ENCODE measurements around the gene C19orf47. TPM values are rescaled to one million over a fixed set of nuclear protein-coding genes. Genes with fewer than 3 reads are reported as not detected.

C19orf47 gene
- total and polyA plus RNA-seq, 2 donors (not counting 3 experiments of a cell fraction or from before 2014, with no cell fraction given): 16.4 to 27.0 TPM

GRCh38 chr19:40383668-40384248, 35.6 kb upstream of the C19orf47 start:
- dilution Hi-C loops (cut with MboI; ENCODE audit: extremely low pct_ligation_motif_present, low sequenced_read_pairs): no loop called here
- H3K36me3 ChIP-seq (ENCODE audit: control insufficient read depth in 2 of 2, extremely low read depth in 1 of 2, insufficient read depth in 2 of 2, low read length in 2 of 2): peaks cover 0 to 3% of the 10 kb centered on the region in 2 experiments
- H3K9me3 ChIP-seq (replicated peaks; ENCODE audit: control insufficient read depth, insufficient read depth, low read length): no peaks in the 10 kb centered on the region
- H3K9me1 ChIP-seq (replicated peaks; ENCODE audit: control insufficient read depth, extremely low read depth, insufficient read depth, low read length): no peaks in the 10 kb centered on the region
- no peaks in the 10 kb centered on the region for H3K4me1 ChIP-seq (ENCODE audit: control insufficient read depth, extremely low read depth, insufficient read depth, low read length)
- ChIA-PET CTCF (interaction anchor here (0.7 to 2.5 kb wide), 2 partner anchors 31 to 78 kb away, joined by 3 to 10 read pairs; no protein-coding TSS in a partner anchor), POLR2A (interaction anchor here (0.5 kb wide), 1 partner anchor 10 kb away, joined by 3 read pairs; no protein-coding TSS in a partner anchor)
- H4K20me1 ChIP-seq (replicated peaks; ENCODE audit: control insufficient read depth, extremely low read depth, insufficient read depth, low read length): no peaks in the 10 kb centered on the region
- H3K27me3 ChIP-seq (ENCODE audit: control insufficient read depth in 2 of 2, insufficient read depth in 2 of 2, low read length in 2 of 2): no peaks in the 10 kb centered on the region
- BruUV-seq (replicated peaks): no TSS peak
- H3K79me2 ChIP-seq (ENCODE audit: control insufficient read depth, insufficient read depth, low read length): no peaks in the 10 kb centered on the region
- H3K4me2 ChIP-seq (ENCODE audit: insufficient read depth, low read length): no peak overlapping the region
- TF ChIP-seq EZH2 (IDR thresholded peaks at IDR 0.05; ENCODE audit: borderline replicate concordance, low read depth, low read length, severe bottlenecking) (no peak), GATA2 (IDR thresholded peaks at IDR 0.05; ENCODE audit: insufficient read depth, insufficient read length, low read depth, low read length) (no peak), POLR2AphosphoS5 (IDR thresholded peaks at IDR 0.05; ENCODE audit: insufficient read depth, low read depth, low read length) (no peak), POLR2A (IDR thresholded peaks at IDR 0.05; ENCODE audit: low read depth, low read length) (no peak), JUN (IDR thresholded peaks at IDR 0.05; ENCODE audit: borderline replicate concordance, insufficient read depth, insufficient read length, low read depth) (no peak), FOS (IDR thresholded peaks at IDR 0.05; ENCODE audit: borderline replicate concordance, insufficient read depth, low read length) (no peak), CTCF (IDR thresholded peaks at IDR 0.05; ENCODE audit: extremely low read depth in 1 of 2, insufficient read depth in 1 of 2, low read depth in 1 of 2, low read length in 2 of 2) (no peak), MAX (IDR thresholded peaks at IDR 0.05; ENCODE audit: insufficient read depth, insufficient read length) (no peak), MYC (IDR thresholded peaks at IDR 0.05; ENCODE audit: low read depth, low read length) (no peak)
- no peak overlapping the region for H3K4me3 ChIP-seq (replicated peaks in 1 of 3; ENCODE audit: insufficient read depth in 1 of 3, low read depth in 1 of 3, low read length in 3 of 3)
- H3K27ac ChIP-seq (ENCODE audit: insufficient read depth, low read depth, low read length): no peak overlapping the region
- no peak overlapping the region for H3K9ac ChIP-seq (replicated peaks; ENCODE audit: extremely low read depth, insufficient read depth, low read length)
- no peak overlapping the region for H2AFZ ChIP-seq (ENCODE audit: low read depth, low read length)
- intact Hi-C loops (cut with micrococcal nuclease): no loop called here
- DNase-seq (ENCODE audit: low read depth, low spot score) (no peak), FAIRE-seq (no peak)

All from endothelial cell of umbilical vein (primary cell).